Germinal center (tissue), 1 donor: Measurements from ENCODE around the gene CHST5.

Experiments used
- DNase-seq: peaks from one replicate; pipeline ENCODE4 v3.0.0; 2012; ENCODE audit warnings: mixed read lengths, low spot score

The CHST5 gene

DNA sequence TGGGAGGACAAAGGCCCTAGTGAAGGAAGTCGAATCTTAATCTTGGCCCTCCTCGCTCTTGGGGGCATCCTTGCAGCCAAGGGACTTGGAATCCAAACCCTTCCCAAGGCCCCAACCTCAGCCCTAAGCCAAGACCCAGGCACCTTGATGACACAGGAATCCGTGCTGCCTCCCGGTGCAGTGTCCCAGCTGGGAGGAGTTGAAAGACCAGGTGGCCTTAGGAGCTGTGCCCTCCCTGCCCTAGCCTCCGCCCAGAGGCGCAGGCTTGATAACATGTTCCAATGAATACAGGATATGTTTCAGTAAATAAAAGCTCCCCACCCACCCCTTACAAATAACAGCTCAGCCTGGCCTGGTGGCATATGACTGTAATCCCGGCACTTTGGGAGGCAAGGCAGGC, at the start of gene CHST5:
CHST5 (minus strand) TSS at position 208 of the 400 bp plus-strand sequence. CDS start 5,724 bp downstream, outside the sequence.
- DNase-seq = no peak

DNA sequence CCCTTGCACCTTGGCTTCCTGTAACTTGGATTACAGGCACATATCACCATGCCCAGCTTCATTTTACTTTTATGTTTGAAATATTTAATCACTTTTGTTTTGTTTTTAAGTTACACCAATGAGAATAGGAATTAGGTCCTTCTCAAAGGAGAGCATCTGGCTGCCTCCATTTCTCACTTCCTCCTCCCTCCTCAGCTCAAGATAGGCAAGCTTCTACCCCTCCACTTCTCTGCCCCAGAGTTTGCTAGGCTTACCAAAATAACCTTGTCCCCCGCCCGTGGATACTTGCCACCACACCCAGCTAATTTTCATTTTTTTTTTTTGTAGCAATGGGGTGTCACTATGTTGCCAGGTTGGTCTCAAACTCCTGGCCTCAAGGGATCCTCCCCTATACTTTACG, 48.2 kb upstream of the CHST5 start:
- peak; percentile 24 for DNase-seq

DNA sequence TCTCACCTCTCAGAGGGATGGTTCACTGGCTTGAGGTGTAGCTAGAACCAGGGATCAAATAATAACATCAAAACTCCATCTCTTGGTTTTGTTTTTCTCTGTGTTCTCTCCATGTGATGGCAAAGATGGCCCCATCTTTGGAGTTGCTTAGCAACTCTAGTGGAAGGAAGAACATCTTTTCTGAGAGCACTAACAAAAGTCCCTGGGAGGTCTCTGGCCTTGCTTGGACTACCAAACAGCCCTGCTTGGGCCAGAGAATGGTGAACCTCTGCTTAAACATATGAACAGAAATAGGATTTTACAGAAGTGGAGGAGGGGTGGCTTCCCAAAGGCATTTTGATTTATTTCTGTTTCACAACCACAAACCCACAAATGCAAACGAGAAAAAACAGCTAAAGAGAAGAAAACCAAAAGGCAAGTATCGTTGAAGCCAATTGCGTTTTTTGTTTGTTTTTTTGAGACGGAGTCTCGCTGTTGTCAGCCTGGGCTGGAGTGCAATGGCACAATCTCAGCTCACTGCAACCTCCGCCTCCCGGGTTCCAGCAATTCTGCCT, 43.5 kb upstream of the CHST5 start:
- DNase-seq = no peak

DNA sequence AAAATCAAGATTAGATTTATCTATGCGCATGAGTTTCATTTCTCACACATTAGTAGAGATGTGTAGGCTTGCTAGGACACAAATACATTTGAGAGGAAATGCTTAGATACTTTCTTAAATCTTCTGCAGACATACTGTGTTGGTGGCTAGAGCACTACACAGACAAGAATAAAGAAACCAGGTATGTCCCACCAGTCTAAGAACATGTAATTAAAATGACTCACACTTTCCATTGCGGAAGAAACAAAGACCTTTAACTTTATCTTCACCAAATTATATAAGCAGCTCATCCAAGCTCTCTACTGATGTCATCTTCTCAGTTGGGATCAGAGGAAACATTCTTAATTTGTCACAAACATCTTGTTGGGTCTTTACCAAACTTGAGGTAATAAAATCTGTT, 42.8 kb upstream of the CHST5 start:
- DNase-seq = no peak

DNA sequence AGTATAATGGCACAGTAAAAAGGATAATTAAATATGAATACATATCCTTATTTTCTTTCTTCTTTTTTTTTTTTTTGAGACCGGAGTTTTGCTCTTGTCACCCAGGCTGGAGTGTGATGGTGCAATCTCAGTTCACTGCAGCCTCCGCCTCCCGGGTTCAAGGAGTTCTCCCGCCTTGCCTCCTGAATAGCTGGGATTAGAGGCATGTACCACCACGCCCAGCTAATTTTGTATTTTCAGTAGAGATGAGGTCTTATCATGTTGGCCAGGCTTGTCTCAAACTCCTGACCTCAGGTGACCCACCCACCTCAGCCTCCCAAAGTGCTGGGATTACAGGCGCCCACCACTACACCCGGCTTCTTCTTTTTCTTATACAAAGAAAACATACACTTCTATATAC, 42.3 kb upstream of the CHST5 start:
- DNase-seq = no peak

DNA sequence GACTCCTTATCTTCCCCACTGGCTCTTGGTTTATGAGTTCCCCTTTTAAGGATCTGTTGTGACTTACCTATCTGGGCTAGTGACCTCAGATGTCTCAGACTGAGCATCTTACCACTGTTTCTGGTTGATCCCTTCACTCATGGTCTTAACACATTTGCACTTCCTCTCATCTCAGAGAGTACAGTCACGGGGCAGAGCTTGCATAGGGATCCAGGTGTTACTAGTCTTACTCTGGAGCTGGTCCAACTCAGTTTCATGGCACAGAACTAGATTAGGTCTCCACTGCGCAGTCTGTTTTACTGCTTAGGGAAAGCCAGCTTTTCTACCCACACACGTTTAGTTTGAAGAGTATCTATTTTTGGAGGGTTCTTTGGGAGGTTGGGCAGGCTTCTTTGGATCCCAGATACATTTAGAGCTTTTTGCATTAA, 40.5 kb upstream of the CHST5 start:
- no peak for DNase-seq

DNA sequence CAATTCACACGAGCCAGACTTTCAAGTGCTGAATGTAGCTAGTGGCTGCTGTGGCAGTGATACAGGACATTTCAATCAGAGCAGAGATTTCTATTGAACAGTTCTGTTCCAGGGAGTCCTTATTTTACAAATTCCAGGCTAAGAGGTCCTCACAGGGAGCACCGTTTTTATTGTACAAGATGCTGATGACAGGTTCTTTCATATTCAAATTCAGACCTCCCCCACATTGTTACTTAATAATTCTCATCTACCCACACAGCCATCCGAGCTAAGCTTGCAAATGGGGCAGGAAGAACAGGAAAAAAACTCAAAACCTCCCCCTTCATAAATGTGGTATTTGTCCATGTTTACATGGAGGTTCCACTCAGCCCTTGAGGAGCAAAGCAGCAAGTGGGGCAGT, 40.0 kb upstream of the CHST5 start:
- no peak for DNase-seq

DNA sequence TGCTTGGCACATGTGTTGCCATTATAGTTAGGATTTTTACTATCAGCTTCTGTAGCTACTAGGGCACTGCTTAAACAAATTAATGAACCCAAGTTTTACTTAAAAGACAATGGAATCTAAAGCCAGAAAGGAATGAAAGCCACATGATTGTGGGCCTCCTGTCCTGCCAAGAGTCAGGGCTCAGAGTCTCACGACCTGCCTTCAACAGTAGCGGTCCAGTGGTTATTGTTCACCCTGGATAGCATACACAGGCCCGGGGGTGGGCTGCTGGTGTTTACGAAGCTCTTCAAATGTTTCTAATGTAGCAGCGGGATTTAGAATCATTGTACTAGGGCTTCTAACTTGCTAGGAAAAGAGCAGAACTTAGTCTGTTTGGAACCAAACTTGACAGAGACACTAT, 38.0 kb upstream of the CHST5 start:
- DNase-seq = no peak

DNA sequence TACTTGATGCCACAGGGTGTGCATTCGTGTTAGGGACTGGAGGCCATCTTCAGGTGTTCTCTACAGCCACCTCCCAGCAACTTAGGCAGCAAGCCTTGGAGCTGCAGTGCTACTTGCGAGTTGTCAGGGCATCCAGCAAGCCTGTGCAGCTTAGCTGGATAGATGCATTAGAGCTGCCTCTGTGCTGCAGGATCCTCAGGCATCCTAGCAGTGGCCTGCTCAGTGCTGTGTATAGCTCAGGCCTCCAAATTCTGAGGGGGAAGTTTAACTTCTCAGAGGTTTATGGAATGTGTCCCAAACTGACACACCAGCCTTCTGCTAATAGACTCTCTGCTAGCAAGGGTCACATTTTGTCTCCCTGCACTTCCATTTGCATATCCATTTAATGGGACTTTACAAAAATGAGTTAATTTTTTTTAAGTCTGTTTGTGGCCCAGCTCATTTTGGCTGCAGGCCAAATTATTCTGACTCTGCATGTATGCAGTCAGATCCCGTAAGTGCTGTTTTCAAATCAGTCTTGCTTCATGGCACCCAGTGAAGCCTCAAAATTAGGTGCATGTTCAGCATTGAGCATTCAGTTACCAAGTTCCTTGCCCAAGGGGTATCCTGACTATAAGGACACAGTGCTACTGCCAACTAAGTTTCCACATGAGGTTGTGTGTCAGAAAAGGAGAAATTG, 37.1 kb upstream of the CHST5 start:
- DNase-seq = no peak

DNA sequence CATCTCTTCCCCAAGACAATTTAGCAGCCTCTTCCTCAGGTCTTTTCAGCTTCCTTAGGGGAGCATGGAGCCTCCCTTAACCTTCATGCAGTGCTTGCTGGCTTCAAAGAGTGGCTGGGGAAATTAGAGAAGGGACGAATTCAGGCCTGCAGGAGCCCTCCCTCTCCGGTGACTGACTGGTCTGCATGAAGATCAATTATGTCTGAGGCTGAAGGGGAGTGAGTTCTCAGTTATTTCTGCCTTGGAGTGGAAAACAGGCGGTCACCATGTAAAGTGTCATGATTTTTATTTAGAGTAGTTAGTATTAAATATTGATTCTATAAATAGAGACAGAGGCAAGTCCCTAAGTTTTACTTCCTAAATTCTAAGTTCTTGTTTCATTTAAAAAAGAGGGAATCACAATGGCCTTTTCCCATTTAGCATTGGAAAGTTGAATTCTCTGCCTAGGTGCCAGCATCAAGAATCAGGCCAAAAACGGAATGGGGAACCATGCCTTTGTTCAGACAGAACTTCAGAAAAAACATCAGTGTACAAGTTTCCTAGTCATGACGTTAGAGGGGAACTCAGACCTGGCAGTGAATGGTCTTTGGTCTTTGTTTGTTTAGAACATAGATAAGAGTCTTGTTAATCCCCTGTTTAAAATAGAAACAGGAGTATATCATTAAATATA, 34.6 kb upstream of the CHST5 start:
- peak; percentile 40 for DNase-seq

DNA sequence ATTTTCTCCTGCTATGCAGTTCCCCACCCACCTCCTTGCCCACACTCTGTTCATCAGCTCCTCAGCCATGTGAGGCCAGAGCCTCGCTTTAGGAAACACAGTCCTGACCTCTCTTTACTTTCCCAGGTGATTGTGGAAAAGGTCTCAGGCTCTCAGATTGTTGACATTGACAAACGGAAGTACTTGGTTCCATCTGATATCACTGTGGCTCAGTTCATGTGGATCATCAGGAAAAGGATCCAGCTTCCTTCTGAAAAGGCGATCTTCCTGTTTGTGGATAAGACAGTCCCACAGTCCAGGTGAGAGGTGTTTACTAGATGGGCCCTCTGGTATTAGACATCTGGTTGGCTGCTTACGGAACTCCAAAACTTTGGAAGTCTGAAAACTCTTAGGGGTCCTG, 32.0 kb upstream of the CHST5 start:
- DNase-seq = no peak

DNA sequence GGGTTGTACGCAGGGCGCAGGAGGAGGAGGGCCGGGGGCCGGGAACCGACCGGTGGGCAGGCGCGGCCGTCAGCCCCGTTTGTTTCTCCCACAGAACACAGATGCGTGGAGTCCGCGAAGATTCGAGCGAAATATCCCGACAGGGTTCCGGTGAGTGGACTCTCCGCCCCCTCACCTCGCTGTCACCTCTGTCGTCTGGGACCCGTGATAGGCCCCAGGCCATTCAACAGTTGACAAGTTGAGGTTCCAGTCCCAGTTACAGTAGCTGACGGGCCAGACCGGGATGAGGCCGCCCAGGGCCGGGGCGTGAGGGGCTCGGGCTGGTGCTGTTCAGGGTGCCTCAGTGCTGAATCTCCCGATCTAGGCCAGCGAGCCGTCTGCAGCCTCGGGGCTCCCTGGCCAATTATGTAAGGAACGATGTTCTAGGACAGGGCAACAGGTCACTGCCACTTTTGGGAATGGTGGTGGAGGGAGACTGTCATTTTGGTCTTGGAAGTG, 30.9 kb upstream of the CHST5 start:
- DNase-seq = peak; percentile 8

DNA sequence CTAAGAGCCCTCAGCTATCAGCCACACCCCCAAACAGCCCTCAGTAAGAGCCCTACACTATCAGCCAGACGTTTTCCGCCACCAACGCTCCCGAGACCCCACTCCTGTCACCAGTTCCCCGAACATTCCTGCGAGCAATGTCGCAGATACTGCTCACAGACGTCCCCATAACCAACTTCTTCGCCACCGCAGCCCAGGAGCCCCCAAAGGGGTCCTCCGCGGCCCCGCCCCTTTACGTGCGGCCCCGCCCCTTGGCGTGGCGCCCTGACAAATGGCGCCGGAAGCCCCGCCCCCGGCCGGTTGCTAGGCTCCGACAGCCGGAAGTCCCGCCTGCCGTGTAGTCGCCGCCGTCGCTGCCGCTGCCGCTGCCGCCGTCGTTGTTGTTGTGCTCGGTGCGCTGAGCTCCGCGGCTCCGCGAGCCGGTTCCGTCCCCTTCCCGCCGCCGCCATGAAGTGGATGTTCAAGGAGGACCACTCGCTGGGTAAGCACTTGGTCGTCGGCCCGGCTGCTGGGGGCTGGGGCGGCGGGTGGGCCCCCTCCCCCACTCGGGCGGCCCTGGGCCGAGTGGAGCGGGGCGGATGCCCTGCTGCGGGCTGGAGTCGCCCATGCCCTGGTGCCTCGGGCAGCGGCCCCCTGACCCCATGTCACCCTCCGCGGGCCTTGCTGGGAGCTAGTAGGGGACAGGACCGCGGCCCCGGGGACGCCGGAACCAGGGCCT, 30.3 kb upstream of the CHST5 start, which contains the start of gene GABARAPL2:
GABARAPL2 (plus strand) TSS at position 340 of the 718 bp plus-strand sequence; CDS start at position 448, 108 bp downstream.
- DNase-seq = peak; percentile 91

DNA sequence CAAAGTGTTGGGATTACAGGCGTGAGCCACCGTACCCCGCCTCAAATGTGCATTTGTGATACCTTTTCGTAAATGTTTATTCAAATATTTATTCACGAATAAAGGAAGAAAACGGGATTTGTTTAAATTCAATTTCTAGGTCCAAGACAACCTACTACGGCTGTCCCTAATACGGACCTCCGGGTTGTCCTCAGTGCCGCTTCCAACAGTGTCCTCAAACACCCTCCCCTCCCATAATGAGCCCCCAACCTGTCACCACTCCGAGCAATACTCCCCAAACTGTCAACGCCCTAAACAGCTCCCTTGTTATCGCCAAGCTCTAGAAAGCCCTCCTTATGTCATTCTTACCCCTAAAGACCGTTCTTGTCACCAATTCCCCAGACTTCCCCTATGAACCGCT, 29.7 kb upstream of the CHST5 start:
- DNase-seq = no peak

DNA sequence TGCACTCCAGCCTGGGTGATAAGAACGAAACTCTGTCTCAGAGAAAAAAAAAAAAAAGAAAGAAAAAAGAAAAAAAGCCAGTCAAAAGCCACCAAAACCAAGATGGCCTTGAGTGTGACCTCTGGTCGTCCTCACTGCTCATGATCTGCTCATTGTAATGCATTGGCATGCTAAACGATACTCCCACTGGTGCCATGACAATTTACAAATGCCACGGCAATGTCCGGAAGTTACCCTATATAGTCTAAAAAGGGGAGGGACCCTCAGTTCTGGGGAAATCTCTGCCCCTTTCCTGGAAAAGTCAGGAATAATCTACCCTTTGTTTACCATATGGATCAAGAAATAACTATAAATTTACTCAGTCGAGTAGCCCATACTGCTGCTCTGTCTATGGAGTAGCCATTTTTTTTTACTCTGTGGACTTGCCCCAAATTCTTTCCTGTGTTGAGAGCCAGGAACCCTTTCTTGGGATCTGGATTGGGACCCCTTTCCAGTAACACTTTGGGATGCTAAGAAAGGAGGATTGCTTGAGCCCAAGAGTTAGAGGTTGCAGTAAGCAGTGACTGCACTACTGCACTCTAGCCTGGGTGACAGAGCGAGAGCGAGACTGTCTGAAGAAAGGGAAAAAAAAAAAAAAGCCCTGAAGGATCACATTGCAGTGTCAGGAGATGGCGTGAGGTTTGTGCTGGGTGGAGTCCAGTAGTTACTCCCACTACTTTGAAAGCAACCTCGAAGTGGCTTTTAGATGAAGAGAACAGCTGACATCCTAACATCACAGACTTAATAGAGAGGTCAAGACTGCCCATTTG, 23.9 kb upstream of the CHST5 start:
- DNase-seq = no peak

DNA sequence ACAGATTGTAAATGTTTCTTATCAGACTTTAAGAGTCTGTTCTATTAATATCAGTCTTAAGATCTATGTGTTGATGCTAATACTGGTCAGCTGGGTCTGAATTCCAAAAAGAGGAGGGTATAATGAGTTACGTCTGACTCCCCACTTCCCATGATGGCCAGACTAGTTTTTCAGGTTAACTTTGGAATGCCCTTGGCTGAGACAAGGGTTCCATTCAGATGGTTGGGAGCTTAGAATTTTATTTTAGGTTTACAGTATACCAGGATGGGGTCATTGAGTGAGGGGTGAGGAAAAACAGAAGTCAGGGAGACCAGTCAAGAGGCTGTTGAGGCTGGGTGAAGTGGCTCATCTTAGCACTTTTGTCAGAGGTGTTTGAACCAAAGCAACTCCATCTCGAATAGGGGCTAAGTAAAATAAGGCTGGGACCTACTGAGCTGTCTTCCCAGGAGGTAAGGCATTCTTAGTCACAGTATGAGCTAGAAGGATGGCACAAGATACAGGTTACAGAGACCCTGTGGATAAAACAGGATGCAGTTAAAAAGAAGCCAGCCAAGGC, 23.0 kb upstream of the CHST5 start:
- DNase-seq = no peak

DNA sequence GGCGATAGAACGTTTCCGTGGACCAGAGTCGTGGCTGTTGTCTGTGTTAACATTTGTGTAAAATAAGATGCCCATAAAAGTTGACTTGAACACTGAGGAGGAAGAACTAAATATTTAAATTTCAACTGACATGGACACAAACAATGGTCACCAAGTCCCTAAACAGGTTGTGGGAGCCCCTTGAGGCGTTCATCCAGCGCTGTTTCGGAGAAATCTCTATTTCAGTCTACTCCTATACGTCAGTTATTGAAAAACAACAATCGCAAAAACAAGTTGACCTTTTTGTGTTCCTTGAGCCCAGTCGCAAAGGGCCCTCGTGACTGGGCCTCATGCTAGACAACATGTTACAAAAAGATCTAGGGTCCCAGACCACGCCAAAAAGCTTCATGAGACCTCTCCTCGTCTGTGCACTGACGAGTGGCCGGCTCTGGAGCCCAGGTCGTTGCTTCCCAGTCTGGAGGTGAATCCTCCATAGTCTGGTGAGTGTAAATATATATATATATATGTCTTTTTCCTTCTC, 20.6 kb upstream of the CHST5 start:
- DNase-seq = no peak

DNA sequence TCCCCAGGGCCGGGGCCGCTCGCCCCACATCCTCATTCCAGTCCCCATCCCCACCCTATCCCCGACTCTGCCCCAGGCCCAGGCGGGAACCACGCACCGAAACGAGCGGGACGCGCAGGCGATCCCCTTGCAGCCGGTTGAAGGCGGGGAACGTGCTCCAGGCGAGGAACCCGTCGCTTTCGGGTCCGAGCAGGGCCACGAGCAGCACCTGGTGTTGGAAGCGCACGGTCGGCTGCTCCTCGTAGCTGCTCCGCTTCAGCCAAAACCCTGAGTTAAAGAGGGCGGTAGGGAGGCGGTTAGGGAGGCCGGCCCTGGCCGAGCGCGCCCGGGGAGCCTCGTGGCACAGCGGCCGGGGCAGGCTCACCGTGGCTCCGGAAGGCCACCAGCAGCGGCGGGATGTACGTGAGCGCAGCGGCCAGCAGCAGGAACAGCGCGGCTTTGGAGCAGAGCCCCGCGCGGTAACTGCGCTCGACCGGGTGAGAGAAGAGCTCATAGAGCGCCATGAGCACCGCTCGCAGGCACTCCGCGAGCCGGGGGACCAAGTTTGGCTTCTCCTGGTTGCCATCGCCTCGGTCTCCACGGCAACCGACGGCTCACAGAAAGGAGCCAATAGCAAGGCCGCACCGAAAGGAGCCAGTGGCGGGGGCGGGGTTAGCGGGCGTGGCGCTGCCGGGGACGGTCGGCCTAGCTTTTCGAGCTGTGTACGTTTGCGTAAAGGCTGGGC, 20.0 kb upstream of the CHST5 start, which contains the start of gene TMEM231:
TMEM231 (minus strand) TSS at position 546 of the 724 bp plus-strand sequence; CDS start at position 503, 43 bp downstream.
- DNase-seq = peak; percentile 97

DNA sequence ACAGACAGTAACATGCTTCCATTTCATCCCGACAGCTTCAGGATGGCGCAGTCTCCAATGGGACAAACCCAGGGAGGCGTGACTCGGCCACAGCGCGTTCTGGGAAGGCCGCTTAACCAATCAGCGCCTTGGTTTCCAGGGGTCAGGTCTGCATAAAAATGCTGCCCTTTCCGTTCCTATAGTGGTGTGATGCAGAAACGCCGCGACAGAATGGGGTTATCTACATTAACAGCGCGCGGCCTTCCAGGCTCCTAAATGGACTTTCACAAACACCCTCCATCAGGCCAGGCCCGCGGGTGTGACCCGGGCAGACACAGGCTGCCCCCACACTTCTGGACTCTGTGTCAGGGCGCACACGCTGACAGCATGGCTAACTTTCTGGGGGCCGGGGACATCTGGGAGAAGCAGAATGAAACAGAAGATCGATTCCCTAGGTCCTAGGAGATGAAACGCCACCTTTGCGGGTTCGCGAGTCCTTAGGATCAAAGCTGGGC, 19.4 kb upstream of the CHST5 start:
- peak; percentile 18 for DNase-seq

DNA sequence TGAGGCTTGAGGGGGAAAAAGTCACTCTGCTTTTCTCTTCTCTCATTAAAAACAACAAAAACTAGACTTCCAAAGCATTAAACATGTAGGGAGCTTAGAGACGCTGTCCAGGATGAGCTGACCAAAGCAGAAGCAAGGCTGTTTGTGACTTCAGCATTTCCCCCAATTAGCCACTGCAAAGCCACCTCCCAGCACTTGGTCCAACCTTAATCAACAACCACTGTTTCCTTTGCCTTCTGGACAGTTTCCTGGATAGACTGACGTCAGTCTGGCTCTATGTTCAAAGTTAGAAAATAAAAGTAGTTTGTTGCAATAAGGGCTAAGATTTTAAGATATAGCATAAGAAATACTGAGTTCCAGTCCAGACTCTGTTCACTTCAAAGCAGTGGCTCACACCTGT, 17.0 kb upstream of the CHST5 start:
- no peak for DNase-seq
